HL-60/S4 (cell line): Measurements from ENCODE around the gene ASIC2.

Source experiments
- in situ Hi-C: fragments of 300-500 bp; cut with MboI; formaldehyde crosslinking; loops from 2 replicates; pipeline ENCODE4 v1.14.3; 2022; ENCODE audit warnings: low sequenced_read_pairs

ASIC2 gene

DNA sequence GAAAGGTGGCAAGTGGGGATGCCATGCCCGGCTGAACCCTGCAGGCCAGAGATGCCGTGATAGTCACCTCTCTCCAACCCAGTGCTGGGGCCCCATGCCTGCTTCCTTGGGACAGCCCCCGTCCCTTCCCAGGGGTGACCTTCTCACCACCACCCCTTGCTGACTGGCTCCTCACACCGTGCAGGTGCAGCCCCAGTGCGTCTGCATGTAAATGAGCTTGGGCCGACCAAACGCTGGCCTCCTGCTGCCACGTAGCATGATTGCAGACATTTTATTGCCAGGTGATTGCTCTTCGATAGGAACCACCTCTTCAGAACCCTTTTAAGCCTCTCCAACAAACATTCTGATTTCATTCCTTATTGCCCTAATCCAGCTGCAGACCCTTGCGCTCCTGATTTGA is 32.5 kb downstream of the ASIC2 start:
- in situ Hi-C loops, result loop anchor here (25.0 kb wide), 1 partner anchor 98 kb away; no protein-coding TSS in a partner anchor

DNA sequence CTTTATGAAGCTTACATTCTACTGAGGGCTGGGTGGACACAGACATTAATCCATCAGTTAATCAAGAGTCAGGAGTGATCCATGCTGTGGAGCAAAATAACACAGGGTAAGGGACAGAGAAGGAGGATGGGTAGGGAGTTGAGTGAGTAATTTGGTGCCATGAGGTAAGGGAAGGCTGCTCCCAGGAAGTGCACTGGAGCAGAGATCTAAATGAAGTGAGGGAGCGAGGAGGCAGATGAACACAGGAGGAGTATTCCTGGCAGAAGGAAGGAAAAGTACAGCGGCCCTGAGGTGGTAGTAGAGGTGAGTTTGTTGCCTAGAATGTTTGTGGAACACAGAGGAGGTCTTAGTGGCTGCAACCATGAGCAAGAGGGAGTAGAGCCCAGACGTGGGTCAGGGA is 34.8 kb downstream of the ASIC2 start:
- in situ Hi-C loops, result loop anchor here (25.0 kb wide), 1 partner anchor 96 kb away; no protein-coding TSS in a partner anchor

DNA sequence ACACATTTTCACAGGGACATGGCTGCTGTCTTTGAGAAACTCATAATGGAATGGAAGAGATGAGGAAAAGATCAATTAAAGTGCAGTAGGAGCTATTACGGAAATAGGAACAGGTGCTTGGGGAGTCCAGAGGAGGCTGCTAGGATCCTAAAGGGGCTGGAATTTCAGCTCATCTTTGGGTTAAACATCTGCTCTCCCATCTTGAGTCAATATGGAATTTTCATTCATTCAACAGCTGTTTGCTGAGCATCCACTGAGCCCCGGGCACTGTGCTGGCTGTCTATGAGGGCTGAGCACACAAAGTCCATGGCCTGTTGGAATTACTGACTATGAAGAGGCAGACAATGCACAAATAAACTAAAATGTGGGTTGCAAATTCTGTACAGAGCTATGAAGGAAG is 47.9 kb downstream of the ASIC2 start:
- in situ Hi-C loops, result no loop called here

DNA sequence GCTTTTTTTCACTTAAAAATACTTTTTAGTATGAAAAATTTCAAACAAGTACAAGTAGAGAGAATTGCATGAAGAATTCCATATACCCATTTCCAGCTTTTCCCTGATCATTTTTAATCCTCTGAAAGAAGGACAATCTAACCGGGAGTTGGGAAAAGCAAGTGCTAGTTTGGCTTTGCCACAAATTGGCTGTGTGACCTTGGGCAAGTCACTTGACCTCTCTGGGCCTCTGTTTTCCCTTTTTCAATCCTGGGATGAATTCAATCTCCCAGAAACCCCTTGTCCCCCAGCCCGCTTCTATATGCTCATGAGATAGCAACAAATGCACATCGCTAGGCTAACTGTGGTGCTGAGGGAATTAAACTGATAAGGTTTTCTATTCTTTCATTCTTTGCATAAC is 49.4 kb downstream of the ASIC2 start:
- in situ Hi-C loops, result no loop called here

DNA sequence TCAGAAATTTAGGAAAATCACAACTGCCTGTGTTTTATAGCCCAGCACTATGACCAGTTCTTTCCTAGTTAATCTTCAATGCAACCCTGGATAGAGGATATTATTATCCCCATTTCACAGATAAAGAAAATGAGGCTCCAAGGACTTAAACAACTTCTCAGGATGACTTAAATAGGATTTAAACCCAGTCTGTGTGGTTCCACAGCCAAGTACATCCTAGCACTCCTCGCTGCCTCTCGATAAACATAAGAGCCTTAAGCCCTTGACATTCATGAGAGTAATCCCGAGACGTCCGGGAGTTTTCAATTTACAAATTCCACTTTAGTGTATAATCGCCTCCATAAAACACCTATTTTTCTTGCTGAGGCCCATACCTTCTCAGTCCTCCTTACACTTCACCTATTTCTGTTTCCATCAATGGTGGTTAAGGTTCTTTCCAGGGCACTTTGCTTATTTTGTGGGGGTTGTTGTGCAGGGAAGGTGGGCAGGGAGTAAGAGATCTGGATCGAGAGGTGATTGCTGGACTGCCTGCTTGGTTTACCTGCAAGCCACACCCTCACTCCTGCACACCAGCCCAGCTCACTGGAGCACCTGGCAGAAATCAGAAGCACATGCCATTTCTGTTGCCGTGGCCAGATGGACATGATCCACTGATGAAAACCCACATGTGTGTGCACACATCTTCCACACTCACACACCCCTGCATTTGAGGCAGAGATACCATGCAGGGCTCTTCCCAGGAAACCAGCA is 50.5 kb downstream of the ASIC2 start:
- in situ Hi-C loops, result no loop called here

DNA sequence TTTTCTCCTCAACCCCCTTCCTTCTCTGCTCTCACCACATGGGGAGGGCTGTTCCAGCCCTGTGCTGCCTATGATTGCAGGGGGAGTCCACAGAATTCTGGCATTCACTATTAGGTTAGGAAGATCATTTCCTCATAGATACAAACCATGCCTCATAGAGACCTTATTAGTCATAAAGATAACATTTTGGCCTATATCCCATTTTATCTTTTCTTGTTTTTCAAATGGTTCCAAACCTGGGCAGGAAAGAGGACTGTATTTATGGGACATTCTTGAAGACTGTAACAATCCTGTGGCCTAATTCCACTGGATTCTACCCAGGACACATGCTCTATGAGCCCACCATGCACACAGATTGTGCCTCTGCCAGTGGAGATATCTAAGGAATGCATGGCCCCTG is 51.7 kb downstream of the ASIC2 start:
- in situ Hi-C loops, result no loop called here

DNA sequence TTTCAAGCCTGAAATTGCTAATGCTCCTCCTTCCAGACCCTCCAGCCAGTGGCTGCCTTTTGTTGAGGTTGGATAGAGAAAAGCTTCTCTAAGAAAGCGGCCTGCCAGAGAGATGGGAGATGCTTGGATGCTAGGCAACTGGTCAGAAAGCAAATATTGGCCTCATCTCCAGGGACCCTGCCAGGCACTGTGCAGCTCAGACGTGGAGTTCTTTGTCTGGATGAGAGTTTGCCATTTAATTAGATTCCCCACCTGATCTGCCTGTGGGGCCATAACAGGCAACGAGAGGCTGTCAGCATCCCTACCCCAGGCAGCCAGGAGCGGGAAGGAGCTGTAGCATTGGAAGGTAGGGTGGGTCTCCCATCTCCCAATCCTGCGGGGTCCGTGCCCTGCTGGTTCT is 52.7 kb downstream of the ASIC2 start:
- in situ Hi-C loops, result no loop called here

DNA sequence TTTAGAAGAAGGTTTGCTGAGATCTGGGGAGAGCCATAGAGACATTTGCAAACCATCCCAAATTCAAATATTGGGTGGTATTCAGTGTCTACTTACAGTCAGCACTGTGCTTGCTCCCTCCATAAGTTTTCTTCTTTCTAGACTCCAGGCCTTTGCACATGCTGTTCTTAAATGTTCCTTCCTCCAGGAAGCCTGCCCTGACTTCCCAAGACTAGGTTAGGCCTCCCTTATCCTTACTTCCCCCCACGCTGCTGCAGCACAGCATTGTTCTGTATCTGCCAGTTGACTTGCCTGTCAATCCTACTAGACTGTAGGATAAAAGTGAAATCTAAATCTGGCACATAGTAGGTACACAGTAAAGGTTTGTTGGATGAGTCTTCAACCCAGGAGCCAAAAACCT is 53.4 kb downstream of the ASIC2 start:
- in situ Hi-C loops, result no loop called here

DNA sequence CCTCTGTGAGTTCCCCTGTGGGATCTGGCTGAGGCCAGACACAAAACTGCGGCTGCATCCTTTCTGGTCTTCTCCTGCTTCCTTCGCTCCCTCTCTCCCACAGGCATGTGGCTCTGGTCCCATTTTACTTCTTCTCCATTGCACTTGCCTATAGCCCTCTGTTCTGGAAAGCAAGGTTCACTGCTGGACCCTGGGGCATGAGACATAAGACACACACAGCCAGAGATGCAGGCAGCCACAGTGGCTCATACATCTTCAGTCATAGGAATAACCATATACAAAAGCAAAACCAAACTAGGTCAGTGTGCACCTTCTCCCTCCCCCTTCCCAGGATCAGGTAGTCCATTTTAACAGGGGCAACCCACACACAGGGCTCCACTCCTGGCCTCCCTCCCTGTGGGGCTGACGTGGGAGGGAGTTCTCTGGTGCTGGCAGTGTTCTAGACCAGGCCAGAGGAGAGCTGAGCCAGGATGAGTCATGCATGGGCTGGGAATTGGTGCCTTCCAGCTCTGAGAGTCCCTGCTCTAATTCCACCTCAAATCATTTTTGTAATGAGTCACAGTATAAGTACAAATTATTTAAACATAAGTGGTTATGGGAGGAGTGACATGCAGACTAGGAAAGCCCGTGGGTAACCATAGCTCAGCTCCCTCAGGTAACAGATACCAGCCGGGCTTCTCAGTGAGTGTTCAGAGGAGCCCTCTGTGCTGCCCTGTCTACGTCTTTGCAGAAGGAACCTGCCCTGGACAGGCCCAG is 58.0 kb downstream of the ASIC2 start:
- in situ Hi-C loops, result no loop called here

DNA sequence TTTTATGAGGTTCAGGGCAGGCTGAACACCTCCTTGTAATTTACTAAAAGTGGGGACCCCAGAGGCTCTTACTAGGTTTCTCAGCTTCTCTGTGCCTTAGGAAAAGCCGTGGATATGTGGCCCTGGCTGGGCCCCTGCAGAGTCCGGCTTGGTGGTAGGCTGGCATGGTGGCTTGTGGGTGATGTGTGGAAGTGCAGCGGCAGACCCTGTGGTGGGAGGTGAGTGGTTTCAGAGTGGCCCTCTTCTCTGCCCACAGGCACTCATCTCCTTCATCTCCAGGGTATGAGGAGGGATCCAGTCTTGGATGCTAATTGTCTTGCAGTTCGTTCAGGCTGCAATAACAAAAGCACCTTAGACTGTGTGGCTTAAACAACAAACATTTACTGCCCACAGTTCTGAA is 58.9 kb downstream of the ASIC2 start:
- in situ Hi-C loops, result no loop called here

DNA sequence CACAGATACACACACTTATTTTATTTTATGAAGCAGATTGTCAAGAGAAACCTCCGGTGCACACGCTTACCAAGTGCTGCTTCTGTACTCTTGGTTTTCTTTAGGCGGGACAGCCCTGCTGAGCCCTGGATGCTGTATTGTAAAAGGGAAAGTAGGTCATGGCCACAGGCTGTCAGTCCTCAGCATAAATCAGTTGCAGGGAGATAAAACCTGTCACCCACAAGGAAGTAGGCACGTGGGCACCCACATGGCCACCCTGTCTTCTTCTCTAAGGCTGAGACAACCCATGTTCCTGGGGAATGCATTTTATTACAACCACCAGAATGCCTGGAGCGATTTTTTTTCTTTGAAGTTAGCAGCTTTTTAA is 59.3 kb downstream of the ASIC2 start:
- in situ Hi-C loops, result no loop called here

DNA sequence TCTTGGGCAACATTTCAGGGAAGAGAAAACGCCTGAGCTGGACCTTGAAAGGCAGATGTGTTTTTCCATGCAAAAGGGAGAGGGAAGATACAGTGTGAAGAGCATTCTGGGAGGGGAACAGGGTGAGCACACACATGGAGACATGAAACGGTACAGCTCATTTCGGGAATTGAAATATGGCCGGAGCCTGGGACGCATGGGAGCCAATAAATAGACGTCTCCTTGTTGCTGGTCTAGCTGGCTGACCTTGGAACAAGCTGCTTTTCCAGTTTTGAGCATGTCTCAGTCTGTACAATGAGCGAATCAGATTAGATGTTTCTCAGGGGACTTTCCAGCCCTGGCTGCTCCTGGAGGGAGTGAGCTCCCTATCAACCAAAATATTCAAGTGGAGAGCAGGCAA is 63.6 kb downstream of the ASIC2 start:
- in situ Hi-C loops, result no loop called here

DNA sequence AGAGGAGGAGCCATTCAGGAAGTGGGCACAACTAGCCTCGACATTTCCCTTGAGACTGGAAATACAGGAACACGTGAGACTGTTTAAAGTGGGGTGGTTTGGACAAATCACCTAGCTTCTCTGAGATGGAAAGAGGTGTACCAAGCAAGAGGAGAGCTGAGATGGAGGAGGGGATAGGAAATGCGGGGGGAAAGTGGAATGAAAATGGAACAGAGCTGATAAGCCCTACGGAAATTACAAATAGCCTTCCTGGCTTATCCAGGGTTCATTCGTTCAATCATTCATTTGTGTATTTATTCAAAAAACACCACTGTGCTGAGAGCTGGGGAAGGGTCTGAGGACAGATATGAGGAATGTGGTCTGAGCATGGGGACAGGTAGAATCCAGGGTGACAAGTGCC is 64.1 kb downstream of the ASIC2 start:
- in situ Hi-C loops, result no loop called here

DNA sequence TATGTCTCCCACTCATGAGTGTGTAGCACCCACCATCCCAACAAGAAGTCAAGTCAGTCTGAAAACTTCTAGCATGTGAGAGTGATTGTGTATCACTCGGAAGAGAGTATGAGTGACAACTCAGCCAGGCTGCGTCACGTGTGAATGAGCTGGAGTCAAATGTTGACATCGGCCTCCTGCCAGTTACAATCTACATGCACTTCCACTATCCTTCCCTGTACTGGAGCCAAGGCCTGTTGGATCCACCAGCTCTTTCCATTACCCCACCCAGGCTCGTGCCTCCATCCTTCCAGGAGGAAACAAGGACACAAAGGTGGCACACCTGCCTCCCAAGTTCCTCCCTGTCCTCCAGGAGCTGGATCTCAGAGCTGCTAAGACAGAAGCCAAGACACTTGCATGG is 64.5 kb downstream of the ASIC2 start:
- in situ Hi-C loops, result no loop called here

DNA sequence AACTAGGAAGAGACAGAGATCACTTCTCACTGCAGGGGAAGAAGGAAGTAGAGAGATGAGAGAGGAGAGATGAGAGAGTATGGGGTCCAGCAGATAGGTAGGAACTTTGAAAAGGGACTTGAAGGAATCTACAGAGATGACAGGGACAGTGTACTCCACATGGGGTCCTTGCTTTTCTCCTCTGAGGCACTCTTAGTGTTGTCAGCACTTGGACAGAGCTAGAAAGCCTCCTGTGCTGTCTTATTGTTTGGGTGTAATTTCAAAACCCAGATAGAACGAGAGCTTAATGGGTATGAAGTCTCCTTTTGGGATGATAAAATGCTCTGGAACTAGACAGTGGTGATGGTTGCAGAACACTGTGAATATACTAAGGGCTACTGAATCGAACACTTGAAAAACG is 65.2 kb downstream of the ASIC2 start:
- in situ Hi-C loops, result no loop called here

DNA sequence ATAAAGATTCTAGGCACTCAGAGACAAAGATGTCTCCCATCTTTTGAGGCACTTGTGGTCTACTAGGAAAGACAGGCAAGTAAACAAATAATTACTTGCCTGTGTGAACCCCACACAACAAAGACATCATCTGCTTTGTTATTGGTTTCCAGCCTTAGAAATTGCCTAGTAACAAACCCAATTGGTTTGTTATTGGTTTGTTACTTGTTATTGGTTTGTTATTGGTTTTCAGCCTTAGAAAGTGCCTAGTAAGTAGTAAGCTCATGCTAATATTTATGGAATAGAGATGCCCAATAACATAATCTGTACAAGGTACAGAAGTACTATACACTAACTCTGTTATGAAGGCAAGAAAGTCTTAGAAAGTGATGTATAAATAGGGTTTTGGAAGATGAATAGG is 67.1 kb downstream of the ASIC2 start:
- in situ Hi-C loops, result no loop called here

DNA sequence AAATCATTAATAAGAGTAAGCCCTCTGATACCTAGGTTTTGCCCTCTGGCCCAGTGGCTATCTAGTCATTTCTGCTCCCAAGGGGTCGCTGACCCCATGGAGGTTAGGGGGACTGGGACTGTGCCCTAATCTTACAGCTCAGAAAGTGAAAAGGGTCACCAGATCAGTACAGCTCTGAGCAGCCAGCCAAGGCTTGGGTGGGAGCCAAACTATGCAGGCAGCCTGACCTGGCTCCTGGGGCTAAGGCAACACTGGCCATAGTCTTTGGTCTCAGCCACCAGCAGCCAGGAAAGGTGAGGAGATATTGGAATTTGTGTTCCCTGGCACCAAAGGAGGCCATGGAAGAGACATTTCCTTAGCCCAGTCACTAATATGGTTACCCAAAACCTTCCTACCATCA is 67.6 kb downstream of the ASIC2 start:
- in situ Hi-C loops, result no loop called here

DNA sequence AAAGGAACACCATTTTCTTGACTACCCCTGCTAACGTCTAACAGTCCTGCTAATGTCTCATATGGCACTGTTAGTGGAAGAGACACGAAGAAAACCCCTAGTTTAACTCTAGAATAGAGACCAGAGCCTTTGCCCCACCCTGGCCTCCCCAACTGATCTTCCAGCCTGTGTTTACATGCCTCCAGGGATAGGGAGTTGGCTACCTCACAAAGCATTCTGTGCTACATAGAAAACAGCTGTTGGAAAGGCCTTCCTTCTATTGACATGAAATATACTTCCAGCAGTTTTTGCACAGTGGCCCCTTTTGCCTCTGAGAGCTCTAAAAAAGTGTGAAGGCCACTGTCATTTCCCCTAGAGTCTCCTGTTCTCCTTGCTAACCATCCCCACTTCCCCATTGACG is 73.1 kb downstream of the ASIC2 start:
- in situ Hi-C loops, result no loop called here

DNA sequence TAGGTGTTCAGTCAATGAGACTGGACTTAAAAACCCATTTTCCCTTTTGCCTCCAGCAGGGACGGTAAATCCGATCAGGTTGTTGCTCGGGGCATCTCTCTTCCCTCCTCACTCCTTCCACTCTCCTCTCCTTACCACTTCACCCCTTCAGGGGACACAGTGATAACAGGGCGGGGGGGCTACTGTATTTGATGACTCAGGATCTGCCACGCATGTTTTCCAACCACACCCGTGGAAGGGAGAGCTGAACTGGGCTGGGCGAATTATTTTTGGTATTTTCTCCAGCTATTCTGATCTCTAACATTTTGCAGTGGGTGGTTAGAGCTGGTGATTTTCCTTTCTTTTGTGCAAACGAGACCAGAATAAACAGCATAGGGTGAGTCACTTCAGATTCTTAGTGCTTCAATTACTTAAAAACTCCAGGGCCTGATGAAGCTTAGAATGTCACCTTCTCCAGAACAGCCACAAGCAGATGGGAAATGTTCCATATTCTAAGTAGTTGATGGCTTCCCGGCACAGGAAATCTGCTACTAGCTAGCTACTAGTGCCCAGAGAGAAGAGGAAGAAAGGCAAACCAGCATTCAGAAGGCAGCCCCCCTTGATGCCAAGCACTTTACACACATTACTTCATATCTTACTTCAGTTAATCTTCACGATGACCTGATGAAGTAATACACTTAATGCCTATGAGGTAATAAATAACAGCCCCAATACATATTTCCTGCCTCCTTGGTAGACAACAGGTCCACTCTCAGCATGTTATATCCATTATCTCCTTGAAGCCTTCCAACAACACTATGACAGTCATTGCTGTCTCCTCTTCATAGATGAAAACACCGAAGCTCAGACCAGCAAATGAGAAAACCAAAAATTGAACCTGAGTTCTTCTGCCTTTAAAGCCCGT is 74.1 kb downstream of the ASIC2 start:
- in situ Hi-C loops, result no loop called here

DNA sequence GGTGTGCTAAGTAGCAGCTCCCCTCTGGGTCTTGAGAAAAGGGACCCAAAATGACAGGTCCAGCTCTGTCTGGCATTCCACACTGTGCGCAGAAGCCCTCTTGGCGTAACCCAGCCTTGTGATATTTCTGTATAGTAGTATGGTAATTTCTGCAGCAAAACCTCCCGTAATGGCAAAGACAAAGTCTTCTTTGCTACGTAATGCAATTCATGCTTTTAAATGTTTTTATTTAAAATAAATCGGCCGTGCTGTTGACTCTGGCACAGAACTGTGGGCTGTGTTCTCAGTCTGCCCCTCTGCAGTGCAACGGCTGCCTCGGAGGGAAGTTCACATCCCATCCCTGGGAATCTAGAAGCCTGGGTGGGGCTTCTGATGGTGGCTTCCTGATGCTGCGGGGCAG is 75.2 kb downstream of the ASIC2 start:
- in situ Hi-C loops, result no loop called here

DNA sequence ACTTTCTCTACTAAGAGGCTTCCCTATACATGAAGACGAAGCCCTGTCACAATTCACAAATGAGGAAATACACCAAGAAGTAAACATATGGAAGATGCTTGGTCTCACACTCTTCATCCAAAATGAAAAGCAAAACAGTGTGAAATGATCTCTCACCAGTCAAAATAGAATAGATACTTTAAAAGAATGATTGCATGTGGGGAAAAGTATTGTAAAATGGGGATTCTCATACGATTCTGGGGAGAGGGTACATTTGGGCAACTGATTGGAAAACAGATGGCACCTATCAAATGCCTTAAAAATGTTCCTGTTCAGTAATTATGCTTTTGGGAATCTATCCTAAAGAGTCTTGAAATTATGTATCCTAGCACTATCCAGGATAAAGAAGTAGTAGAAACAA is 78.1 kb downstream of the ASIC2 start:
- in situ Hi-C loops, result no loop called here

DNA sequence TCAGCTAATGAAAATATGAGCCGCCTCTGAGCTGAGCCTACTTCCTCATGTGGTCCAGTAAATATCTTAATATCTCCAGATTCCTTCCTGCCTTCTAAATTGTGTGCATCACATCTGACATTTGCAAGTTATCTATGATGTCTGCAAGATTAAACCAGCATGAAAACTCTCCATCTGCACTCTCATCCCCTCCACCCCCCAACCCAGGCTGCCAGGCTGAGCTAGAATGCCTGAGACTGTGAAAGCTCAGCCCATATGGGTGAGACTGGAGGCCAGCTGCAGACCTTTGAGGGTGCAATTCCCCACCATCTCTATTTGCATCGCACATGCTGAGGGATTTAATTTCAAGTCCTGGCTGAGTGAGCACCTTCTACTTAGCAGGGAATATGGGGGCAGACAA is 82.8 kb downstream of the ASIC2 start:
- in situ Hi-C loops, result no loop called here
